ENCODE measurements around the gene DGKG. TPM values are rescaled to one million over a fixed set of nuclear protein-coding genes. Genes with fewer than 3 reads are reported as not detected.

DGKG gene
- polyA plus RNA-seq, 1 of the 3 experiments (the other 2 are of a cell fraction) = 0.12 TPM

DNA sequence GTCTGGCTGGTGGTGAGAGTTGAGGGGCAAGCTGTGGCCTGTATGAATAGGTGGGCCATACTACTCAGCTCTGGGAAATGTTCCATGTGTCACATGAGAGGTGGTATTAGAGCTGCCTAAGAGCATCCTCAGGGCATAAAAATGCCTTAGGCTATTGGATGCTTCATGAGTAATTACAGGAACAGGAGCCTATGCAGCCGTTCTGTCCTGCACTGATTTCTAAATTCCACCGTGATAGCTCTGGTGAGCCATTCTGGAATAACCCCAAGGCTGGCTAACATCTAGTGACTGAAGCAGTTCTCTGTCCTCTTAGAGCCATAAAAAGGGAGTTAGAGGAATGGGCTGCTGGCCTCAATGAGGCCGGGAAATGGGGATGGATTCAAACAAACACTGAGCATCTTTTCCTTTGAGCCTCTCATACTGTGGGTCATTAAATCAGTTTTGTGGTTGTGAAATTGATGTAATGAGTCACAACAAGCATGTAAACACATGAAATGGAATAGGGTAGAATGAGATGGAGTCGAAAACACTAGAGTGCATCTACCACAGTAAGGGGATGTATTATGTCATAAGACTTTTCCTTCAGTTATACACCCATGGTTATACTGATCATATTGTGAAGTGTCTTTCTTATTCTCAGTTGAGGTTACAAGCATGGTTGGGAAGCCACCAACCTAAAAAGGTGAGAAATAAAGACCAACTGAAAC lies 41.0 kb downstream of the DGKG start:
- Histone ChIP-seq H3K27me3 (ENCODE audit: insufficient read depth) (no peaks in the 10 kb centered on the region), H3K9me3 (no peaks in the 10 kb centered on the region), H3K4me2 (no peak overlapping the region), H3K27ac (ENCODE audit: low read depth in 2 of 2, low read length in 1 of 2) (no peak overlapping the region), H3K79me2 (ENCODE audit: insufficient read depth) (no peaks in the 10 kb centered on the region), H3K4me1 (ENCODE audit: control insufficient read depth in 1 of 2, insufficient read depth in 2 of 2, low read depth in 1 of 2, low read length in 1 of 2) (no peaks in the 10 kb centered on the region; a peak in 1 of 4 replicates), H2AFZ (ENCODE audit: low read depth) (no peak overlapping the region), H3K4me3 (ENCODE audit: low read depth in 2 of 2, low read length in 1 of 2) (no peak overlapping the region), H3K36me3 (replicated peaks in 1 of 2; ENCODE audit: control insufficient read depth in 1 of 2, insufficient read depth in 2 of 2, low read length in 1 of 2) (no peaks in the 10 kb centered on the region), H3K9ac (no peak overlapping the region), H3F3A (replicated peaks; ENCODE audit: insufficient read depth) (no peaks in the 10 kb centered on the region), H3K9me2 (no peaks in the 10 kb centered on the region), H4K20me1 (ENCODE audit: insufficient read depth) (no peaks in the 10 kb centered on the region)
- ChIA-PET CTCF (interaction anchor here (1.1 kb wide), 1 partner anchor 219 kb away, joined by 3 read pairs; no protein-coding TSS in a partner anchor), POLR2A (no interaction called here)
- no peak for DNase-seq
- 39% methylated on average over 4 of the region's 4 CpGs for WGBS (ENCODE audit: low lambda C conversion rate)
- no peak for TF ChIP-seq GABPA (IDR thresholded peaks at IDR 0.05; ENCODE audit: low read depth)
- TF ChIP-seq TCF12 (IDR thresholded peaks at IDR 0.05) = no peak
- no peak for TF ChIP-seq MEF2A (IDR thresholded peaks at IDR 0.05; ENCODE audit: borderline replicate concordance, low read depth)
- TF ChIP-seq YY1 (IDR thresholded peaks at IDR 0.05; ENCODE audit: low read depth) = no peak
- TF ChIP-seq, protein P1, sequence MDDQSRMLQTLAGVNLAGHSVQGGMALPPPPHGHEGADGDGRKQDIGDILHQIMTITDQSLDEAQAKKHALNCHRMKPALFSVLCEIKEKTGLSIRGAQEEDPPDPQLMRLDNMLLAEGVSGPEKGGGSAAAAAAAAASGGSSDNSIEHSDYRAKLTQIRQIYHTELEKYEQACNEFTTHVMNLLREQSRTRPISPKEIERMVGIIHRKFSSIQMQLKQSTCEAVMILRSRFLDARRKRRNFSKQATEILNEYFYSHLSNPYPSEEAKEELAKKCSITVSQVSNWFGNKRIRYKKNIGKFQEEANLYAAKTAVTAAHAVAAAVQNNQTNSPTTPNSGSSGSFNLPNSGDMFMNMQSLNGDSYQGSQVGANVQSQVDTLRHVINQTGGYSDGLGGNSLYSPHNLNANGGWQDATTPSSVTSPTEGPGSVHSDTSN (IDR thresholded peaks at IDR 0.05) = no peak
- no peak for TF ChIP-seq SMC3 (IDR thresholded peaks at IDR 0.05; ENCODE audit: low read depth, low read length)
- no peak for TF ChIP-seq ELF1 (IDR thresholded peaks at IDR 0.05)
- TF ChIP-seq FOXJ3 (CRISPR knock-in tag; IDR thresholded peaks at IDR 0.05) = no peak
- TF ChIP-seq POLR2AphosphoS5 (IDR thresholded peaks at IDR 0.05; ENCODE audit: low read depth, low read length) = no peak
- no peak for TF ChIP-seq FOSL2 (IDR thresholded peaks at IDR 0.05; ENCODE audit: borderline replicate concordance, low read depth)
- TF ChIP-seq, protein P2, sequence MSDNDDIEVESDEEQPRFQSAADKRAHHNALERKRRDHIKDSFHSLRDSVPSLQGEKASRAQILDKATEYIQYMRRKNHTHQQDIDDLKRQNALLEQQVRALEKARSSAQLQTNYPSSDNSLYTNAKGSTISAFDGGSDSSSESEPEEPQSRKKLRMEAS (IDR thresholded peaks at IDR 0.05; ENCODE audit: low read depth) = no peak
- no peak for TF ChIP-seq GATA2 (CRISPR knock-in tag; IDR thresholded peaks at IDR 0.05)
- TF ChIP-seq, protein P3, sequence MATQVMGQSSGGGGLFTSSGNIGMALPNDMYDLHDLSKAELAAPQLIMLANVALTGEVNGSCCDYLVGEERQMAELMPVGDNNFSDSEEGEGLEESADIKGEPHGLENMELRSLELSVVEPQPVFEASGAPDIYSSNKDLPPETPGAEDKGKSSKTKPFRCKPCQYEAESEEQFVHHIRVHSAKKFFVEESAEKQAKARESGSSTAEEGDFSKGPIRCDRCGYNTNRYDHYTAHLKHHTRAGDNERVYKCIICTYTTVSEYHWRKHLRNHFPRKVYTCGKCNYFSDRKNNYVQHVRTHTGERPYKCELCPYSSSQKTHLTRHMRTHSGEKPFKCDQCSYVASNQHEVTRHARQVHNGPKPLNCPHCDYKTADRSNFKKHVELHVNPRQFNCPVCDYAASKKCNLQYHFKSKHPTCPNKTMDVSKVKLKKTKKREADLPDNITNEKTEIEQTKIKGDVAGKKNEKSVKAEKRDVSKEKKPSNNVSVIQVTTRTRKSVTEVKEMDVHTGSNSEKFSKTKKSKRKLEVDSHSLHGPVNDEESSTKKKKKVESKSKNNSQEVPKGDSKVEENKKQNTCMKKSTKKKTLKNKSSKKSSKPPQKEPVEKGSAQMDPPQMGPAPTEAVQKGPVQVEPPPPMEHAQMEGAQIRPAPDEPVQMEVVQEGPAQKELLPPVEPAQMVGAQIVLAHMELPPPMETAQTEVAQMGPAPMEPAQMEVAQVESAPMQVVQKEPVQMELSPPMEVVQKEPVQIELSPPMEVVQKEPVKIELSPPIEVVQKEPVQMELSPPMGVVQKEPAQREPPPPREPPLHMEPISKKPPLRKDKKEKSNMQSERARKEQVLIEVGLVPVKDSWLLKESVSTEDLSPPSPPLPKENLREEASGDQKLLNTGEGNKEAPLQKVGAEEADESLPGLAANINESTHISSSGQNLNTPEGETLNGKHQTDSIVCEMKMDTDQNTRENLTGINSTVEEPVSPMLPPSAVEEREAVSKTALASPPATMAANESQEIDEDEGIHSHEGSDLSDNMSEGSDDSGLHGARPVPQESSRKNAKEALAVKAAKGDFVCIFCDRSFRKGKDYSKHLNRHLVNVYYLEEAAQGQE (IDR thresholded peaks at IDR 0.05; ENCODE audit: low read depth, low read length) = no peak
- no peak for TF ChIP-seq MXI1 (IDR thresholded peaks at IDR 0.05; ENCODE audit: low read depth, low read length)
- TF ChIP-seq, protein P4, sequence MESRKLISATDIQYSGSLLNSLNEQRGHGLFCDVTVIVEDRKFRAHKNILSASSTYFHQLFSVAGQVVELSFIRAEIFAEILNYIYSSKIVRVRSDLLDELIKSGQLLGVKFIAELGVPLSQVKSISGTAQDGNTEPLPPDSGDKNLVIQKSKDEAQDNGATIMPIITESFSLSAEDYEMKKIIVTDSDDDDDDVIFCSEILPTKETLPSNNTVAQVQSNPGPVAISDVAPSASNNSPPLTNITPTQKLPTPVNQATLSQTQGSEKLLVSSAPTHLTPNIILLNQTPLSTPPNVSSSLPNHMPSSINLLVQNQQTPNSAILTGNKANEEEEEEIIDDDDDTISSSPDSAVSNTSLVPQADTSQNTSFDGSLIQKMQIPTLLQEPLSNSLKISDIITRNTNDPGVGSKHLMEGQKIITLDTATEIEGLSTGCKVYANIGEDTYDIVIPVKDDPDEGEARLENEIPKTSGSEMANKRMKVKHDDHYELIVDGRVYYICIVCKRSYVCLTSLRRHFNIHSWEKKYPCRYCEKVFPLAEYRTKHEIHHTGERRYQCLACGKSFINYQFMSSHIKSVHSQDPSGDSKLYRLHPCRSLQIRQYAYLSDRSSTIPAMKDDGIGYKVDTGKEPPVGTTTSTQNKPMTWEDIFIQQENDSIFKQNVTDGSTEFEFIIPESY (IDR thresholded peaks at IDR 0.05; ENCODE audit: borderline replicate concordance, low read depth) = no peak
- no peak for TF ChIP-seq TEAD4 (IDR thresholded peaks at IDR 0.05; ENCODE audit: borderline replicate concordance, insufficient read depth)
